HG02840 (cell line): Measurements from ENCODE around the gene HERC3.
A peak's percentile ranks its signal among the peaks of the same experiment; 100 is the strongest.

Source experiments
- ATAC-seq: cut with Tn5 transposase; IDR thresholded peaks from one replicate; pipeline ENCODE4 v1.9.1; 2021; ENCODE audit warnings: mild to moderate bottlenecking, moderate library complexity, moderate number of reproducible peaks; ENCODE audit not compliant: unreplicated experiment, low FRiP score

The HERC3 gene

DNA sequence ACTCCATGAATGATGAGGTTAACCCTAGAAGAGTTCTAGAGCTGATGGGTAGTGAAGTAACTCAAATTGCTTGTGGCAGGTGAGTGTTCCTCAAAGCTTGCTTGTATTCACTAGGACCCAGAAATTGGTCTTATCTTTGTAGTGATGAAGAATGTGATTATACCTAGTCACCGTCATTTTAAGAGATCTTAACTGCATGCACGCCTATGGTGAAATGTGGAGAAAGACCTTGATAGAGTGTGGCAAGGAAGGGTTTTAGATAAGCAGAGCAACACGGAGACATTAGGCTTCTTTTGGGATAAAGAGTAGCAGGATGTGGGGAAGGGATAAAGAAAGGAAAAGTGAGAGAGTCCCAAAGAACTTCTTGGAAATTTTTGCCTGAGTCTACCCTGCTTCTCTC lies 62.9 kb downstream of the HERC3 start:
- no peak for ATAC-seq

DNA sequence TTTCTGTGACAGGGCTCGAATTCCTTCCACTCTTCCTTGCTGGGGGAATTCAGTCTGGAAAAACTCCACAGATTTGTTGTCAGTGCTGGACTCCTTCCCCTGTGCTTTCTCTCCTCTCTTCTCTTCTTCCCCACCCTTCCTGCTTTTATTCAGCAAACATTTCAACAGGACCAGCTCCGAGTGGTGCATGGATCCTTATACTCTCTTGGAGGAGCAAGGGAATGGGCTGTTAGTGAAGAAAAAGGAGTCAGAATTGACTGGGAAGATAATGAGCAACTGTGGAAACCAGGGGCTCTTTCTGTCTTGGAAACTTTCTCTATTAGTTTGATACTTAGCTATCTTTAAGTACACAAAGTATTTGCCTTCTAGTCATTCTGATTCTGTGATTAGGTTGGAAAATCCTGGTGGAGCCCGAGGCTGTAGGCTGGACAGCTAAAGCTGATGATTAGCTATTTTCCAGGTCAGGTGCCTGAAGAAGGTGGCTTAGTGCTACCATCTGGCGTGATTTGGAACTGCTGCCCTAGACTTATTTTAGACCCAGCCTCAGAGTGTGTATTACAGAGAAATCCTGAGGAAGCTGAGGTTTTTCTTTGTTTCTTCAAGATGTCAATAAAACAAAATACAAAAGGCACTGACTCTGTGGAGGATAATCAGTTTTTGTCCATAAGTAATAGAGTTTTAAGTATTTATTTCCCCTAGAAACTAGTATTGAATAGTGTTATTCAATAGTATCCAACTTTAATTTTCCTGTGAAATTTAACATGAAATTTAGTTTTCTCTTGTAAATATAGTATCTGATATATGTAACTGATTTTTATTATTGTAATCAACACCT lies 67.0 kb downstream of the HERC3 start:
- no peak for ATAC-seq

DNA sequence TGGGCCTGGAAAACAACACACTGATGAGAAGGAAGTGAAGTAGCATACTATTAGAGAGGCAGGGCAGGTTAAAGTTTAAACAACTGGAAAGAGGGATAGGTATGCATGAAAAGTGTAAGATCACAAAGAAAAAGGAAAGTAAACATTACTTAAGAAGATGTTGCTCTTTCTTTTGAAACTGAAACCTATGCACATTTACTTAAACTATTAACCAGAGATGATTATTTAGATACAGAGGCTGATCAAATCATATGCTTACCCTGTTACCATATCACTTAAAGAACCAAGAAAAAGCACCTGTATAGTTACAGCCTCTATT lies 67.6 kb downstream of the HERC3 start:
- ATAC-seq, result no peak

DNA sequence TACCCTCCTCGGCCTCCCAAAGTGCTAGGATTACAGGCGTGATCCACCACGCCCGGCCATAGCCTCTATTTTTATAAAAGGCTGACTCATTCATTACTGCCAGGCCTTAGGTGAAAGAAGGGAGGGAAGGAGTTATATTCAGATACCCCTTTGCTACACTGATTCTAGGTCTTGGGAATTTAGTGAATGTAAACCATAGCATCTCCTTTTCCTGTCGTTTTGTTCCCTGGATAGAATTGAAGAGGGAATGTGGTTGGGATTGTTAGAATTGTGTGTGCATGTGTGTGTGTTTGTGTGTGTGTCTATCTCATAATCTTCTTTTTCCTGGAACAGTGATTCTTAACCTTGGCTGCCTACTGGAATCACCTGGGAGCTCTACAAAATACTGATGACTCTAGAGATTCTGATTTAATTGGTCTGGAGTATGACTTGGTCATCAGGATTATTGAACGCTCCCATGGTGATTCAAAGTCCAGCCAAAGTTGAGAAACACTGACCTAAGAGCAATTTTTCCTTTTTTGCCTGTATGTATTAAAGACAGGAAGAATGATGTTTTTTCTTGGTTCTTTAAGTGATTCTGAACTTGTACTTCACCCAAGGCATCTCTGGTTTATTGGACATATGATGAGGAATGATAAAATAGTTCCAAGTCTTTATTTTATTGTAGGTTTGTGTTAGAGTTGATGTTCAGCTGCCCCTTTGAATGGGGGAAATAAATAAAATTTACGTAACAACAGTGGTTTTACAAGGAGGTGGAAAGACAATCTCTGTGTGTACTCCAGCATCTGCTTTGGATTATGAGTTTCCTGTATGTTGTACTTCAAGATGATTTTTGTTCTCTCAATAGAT lies 68.4 kb downstream of the HERC3 start:
- ATAC-seq, result no peak

DNA sequence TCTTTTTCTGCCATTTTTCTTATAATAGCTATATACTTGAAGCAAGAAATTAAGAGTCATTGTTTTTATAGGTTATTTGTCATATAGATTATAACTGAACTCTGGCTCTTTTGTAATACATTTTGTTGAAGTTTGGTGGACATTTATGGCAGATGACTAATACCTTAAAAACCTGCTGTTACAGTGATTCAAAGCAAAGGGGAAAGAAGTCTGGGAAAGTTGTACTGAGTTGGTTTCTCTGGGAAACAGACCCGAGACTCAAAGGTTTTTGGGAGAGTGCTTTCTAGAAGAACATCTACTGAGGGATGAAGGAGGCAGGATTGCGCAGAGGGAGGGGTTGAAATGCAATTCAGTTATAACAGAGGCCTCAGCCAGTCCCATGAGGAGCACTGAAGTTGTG lies 69.5 kb downstream of the HERC3 start:
- no peak for ATAC-seq

DNA sequence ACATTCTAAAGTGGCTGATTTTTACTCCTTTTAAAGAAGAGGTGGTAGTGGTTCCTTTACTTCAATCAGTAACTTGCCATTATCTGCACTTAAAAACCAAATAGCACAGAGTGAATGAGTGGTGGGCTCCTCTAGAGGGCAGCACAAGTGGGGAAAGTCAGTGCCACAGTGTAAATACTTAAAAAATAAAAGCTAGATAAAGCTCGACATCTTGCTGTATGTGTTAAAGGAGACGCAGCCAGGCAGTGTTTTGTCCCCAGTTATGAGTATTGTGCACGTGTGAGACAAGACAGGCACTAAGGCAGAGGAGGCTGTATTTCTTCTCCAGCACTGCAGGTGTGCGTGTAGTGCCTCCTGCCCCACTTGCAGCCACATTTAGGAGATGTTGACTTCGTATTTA lies 80.7 kb downstream of the HERC3 start:
- ATAC-seq, result no peak

DNA sequence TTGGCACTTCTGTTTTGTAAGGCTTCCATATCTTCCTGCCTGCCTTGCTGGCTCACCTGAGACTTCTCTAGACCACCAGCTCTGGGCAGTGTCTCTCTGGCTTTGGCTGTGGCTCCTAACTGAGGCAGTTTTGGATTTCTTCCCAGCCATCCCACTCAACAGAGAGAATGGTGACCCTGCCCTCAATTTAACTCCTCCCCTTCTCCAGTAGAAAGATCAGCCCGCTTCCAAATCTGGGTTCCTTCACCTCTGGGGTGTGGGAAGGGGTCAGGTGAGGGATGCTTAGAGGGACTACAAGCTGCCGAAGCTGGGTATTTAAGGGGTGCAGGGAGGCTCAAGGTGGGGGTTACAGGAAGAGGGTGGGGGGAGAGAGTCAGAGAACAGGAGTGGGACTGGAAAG lies 81.6 kb downstream of the HERC3 start:
- ATAC-seq, result no peak

DNA sequence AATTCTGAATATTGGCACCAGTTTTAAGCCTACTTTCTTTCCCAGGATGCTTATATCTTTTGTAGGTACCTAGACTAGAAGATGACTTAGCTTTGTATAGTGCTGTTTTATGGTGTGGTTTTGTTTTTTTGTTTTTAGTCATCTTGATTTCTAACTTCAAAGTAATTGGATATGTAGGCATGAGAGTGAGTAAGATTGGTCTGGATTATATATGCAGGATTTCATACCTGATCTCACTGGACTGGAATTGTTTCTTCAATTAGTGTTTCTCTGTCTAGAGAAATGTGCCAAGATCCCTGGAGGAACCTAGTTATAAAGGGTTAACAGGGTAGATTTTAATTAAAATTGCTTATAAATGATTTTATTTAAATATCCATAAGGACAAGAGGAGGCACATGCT lies 82.3 kb downstream of the HERC3 start:
- no peak for ATAC-seq

DNA sequence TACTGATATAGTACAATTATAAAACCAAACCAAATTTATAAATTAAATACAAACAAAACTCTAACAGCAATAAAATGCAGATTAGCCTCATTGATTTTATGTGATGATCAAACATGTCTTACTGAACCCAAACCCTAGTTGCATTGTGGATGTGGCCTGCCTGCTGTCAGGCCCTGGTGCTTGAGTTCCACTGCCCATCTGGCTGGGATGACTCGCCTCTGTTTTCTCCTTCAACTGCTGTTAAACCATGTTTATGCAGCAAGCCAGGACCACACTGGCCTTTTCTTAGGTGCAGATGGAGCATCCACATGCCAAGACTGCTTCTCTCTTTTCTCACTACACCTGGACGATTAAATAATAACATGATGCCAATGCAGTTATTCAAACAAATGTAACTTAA lies 82.7 kb downstream of the HERC3 start:
- ATAC-seq, result no peak

DNA sequence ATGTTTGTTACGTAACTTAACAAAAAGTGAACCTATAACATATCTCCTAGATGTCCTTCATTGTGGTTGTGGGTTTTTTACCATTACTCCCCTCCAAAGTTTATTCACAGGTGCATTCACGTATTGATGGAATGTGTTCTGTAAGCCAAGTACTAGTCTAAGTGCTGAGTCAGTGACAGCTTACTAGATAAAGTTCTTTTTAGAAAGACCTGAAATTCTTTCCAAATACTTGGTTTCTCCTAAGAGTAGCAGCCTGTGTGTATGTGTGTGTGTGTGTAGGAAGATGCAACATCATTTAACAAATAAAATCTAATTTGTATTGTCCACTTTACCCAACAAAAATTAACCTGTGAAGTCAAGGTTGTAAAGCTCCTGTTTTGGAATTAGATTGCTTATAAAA lies 83.3 kb downstream of the HERC3 start:
- ATAC-seq, result no peak

DNA sequence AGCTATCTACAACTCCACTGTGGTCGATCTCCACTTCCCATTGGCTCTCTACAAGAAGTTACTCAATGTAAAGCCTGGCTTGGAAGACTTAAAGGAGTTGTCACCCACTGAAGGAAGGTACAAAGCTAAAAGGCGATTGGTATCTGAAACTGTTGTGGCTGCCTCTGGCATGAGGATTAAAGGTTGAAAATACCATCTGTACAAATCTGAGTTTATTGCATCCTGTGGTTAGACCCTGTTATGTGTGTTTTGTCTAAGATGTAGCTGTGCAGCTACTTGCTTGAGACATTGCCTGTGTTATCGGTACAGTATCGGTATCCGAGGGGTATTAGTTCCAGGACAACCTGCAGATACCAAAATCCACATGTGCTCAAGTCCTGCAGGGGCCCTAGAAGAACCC lies 88.9 kb downstream of the HERC3 start:
- ATAC-seq, result no peak

DNA sequence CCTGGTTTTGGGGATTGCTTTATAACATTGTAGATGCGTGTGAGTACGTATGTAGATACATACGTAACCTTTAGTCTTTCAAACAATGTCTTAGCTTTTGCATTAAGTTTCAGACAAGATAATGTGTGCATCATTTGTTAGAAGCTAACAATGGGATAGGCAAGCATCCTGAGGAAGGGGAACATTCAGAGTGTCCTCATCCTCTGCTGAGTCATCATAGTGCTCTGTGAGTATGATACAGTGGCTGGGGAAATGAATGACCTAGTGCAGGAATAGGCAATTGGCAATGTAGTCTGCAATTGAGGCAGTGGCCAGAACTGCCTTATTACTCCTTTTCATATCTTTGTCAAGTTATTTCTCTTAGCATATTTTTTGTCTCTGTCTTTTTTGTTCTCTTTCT lies 98.1 kb downstream of the HERC3 start:
- ATAC-seq, result no peak

DNA sequence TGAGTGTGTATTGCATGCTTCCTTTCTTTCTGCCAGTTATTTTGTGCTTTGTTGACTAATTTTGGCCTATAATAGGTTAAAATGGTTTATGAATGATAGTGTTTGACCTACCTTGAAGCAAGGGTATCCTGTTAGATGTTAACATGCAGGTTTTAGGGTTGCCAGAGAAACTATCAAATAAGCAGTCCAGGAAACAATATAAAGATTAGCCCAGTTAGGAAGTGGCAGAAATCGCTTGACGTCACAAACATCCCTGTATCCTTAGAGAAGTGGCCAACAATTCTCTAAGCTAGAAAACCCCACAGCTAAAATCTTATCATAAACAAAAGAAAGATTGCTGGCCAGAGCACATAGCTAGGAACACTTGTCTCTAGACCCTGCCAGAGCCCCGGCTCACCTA lies 101.5 kb downstream of the HERC3 start:
- ATAC-seq, result no peak

DNA sequence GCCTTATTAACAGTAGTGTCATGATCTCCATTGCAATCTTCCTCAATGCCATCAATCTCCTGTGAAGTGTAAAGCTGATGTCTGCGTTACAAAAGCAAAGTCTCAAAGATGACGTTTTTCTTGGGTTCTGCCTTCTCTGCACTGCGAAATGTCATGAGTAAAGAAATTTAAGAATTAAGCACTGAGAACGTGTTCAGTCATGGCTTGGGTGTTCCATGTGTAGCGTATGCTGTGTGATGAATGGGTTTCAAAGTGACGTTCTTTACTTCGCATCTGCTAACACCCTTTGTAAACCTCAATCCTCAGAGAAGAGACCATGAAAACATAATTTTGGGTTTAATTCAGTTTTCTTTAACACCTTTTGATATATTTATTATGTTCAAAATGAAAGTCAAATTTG lies 104.3 kb downstream of the HERC3 start:
- ATAC-seq, result no peak

DNA sequence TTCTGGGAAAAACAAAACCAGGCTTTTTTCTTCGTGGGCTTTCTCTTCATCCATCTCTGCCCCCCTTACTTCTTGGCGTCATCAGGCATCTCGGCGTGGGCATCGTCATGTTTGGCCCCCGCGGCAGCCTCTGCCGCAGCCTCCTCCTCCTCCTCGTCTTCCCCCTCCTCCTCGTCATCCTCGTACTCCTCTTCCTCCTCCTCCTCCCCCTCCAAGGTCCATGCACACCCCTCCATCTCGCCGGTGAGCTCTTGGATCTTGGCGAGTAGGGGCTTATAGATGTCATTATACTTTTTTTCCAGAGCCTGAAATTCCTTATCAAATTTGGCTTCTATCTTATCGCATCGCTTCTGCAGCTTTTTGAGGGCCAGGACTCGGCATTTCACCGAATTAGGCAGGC lies 104.9 kb downstream of the HERC3 start:
- no peak for ATAC-seq

DNA sequence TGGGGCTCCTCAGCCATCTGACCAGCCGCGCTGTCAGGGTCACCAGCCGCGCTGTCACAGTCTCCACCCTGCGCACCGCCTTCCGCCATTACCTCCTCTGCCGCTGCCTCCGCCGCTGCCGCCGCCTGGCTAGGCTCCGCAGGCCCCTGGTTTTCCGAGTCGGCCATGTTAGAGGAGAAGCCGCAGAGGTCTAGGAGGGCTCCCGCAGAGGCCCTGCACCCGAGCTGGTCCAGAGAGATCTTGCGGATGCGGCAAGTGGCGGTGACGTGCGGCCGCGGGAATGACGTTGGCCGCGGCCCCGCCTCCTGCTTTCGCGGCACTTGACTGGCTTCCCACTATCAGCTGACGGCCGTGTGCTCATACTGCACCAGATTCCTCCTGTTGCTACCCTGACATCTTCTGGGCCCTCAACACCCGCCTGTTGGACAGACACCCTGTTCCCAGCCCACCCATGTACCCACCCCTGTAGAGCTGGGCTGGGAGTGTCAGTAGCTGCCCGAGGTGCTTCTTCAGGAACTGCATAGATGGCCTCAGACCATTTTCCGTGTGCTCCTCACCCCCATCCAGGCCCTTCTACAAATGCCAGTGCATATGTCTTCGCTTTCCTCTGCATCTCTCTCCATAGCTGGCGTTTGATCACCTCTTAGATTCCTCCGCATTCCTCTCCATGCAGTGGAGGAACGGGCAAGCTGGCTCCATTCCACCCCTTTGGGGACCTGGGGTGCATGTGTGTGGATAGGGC lies 105.5 kb downstream of the HERC3 start, which contains the start of gene NAP1L5:
Gene NAP1L5, minus strand, starts transcription at position 242 of the 742 bp plus-strand sequence. Its CDS starts 75 bp downstream, at position 167.
- ATAC-seq, result peak; percentile 93

DNA sequence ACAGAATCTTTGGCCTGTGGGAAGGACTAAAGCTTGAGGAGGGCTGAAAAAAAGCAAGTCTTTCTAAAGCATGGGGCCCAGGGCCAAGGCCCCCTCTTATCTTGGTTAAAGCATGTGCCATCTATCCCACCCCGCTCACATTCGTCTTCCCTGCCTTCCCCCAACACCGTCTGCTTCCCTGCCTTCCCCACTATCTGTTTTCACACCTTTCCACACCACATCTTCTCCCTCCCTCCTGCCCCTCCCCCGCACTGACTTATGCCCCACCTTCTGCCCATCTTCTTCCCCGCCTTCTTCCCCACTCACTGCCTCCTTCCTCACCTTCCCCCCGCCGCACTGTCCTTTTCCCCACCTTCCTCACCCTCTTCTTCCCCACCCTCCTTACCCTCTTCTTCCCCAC lies 106.2 kb downstream of the HERC3 start:
- no peak for ATAC-seq

DNA sequence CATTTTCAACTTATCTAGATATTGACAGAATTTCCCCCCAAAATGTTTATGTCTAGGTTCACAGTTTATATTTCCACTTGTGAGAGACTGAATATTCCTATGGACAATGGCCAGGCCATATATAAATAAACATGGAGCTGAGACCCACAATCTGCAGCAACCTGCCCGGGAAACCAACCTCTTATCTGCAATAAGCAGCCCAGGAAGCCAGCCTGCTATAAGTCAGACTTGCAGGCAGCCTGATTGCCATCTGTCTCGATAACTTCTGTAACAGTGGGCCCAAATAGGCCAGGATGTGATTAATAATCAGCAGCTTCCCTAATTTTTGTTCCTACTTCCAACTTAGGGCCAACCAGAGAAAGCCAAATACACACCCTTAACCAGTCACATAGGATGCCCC lies 110.5 kb downstream of the HERC3 start:
- ATAC-seq, result no peak

DNA sequence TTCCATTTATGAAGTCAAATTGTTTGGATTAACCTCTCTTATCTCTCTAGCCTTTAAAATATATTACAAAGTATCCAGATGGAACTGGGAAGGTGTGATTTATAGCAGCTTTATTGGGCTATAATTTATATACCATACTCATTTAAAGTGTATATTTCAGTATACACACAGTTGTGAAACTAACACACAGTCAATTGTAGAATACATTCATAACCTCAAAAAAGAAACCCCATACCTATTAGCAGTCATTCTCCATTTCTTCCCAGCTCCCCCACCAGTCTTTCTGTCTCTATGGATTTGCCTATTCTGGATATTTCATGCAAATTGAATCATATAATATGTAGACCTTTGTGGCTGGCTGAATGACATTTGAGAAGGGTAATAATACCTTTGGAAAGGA lies 112.9 kb downstream of the HERC3 start:
- ATAC-seq, result no peak

DNA sequence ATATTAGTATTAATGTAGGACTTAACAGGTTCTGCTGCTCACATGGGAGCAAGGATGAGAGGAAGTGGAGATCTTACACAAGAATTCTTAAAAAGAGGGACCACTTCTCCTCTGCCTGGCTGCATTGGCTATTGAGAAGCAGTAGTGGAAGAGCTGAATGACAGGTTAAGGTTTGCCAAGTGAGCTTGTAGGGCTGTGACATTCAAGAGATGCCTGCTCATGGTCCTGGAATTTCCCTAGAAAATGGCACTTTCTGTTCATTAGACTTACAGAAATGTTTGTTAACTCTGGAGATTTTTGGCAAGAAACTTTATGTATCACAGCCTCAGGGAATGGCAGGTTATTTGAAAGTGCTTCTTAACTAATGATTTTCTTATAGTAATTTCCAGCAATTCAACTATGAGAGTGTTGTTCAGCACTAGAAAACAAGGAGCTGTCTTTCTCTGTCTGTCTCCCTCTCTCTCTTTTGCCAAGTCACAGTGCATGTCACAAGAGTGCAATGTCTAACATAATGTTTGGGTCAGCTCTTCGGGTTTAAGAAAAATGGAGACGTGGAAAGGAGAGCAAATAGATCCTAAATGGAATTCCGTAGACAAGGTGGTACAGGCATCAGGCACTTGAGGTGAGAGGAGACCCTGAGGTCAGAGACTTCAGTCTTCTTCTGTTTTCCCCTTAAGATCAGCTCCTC lies 113.7 kb downstream of the HERC3 start:
- no peak for ATAC-seq

DNA sequence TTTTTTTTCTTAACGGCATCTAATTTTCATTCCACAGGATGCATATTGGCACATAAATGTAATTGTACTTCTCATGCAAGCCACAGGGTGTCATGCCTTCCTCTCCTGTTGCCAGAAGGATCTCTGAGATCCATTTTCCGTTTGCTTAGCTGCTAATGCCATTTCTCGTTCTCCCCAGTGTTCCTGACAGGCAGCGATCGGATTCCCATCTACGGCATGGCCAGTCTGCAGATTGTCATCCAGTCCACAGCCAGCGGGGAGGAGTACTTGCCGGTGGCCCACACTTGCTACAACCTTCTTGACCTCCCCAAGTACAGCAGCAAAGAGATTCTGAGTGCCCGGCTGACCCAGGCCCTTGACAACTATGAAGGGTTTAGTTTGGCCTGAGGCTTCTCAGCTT lies 114.3 kb downstream of the HERC3 start:
- no peak for ATAC-seq
